ENCODE measurements around the gene LILRB4.

The LILRB4 gene

GRCh38 chr19:54661846-54662481 lies 821 bp upstream of the LILRB4 start:
- no peaks in the 10 kb centered on the region for H3K36me3 ChIP-seq (replicated peaks)
- no peak for DNase-seq
- TF ChIP-seq CTCF (IDR thresholded peaks at IDR 0.05; ENCODE audit: low read depth, low read length, missing control alignments) = no peak
- H3K27me3 ChIP-seq (replicated peaks) = no peaks in the 10 kb centered on the region
- H3K4me3 ChIP-seq (ENCODE audit: low read depth, low read length) = no peak overlapping the region
- in situ Hi-C loops (cut with HindIII; ENCODE audit: low pct_ligation_motif_present, low sequenced_read_pairs) = no loop called here
- no peak overlapping the region for H3K27ac ChIP-seq

GRCh38 chr19:54665530-54665929 lies 2.7 kb downstream of the LILRB4 start:
- H3K36me3 ChIP-seq (replicated peaks) = no peaks in the 10 kb centered on the region
- H3K27me3 ChIP-seq (replicated peaks) = no peaks in the 10 kb centered on the region
- no peak for TF ChIP-seq CTCF (IDR thresholded peaks at IDR 0.05; ENCODE audit: low read depth, low read length, missing control alignments)
- no peak overlapping the region for H3K27ac ChIP-seq
- in situ Hi-C loops (cut with HindIII; ENCODE audit: low pct_ligation_motif_present, low sequenced_read_pairs) = no loop called here
- no peak overlapping the region for H3K4me3 ChIP-seq (ENCODE audit: low read depth, low read length)
- DNase-seq = no peak

- TF ChIP-seq CTCF (IDR thresholded peaks at IDR 0.05; ENCODE audit: low read depth, low read length, missing control alignments) = no peak
- DNase-seq = no peak
- in situ Hi-C loops (cut with HindIII; ENCODE audit: low pct_ligation_motif_present, low sequenced_read_pairs) = no loop called here
- Histone ChIP-seq H3K4me3 (ENCODE audit: low read depth, low read length) (no peak overlapping the region), H3K27me3 (replicated peaks) (no peaks in the 10 kb centered on the region), H3K27ac (no peak overlapping the region), H3K36me3 (replicated peaks) (no peaks in the 10 kb centered on the region)
Measured at GRCh38 chr19:54667217-54667616, 4.4 kb downstream of the LILRB4 start.

- TF ChIP-seq CTCF (IDR thresholded peaks at IDR 0.05; ENCODE audit: low read depth, low read length, missing control alignments) = no peak
- Histone ChIP-seq H3K27ac (no peak overlapping the region), H3K4me3 (ENCODE audit: low read depth, low read length) (no peak overlapping the region), H3K27me3 (replicated peaks) (no peaks in the 10 kb centered on the region), H3K36me3 (replicated peaks) (no peaks in the 10 kb centered on the region)
- no peak for DNase-seq
- in situ Hi-C loops (cut with HindIII; ENCODE audit: low pct_ligation_motif_present, low sequenced_read_pairs) = no loop called here
Measured at GRCh38 chr19:54668353-54668752, 5.6 kb downstream of the LILRB4 start.

- Histone ChIP-seq H3K4me3 (ENCODE audit: low read depth, low read length) (no peak overlapping the region), H3K36me3 (replicated peaks) (no peaks in the 10 kb centered on the region), H3K27me3 (replicated peaks) (no peaks in the 10 kb centered on the region), H3K27ac (no peak overlapping the region)
- no peak for DNase-seq
- TF ChIP-seq CTCF (IDR thresholded peaks at IDR 0.05; ENCODE audit: low read depth, low read length, missing control alignments) = no peak
- in situ Hi-C loops (cut with HindIII; ENCODE audit: low pct_ligation_motif_present, low sequenced_read_pairs) = no loop called here
Measured at GRCh38 chr19:54670576-54671357, 8.0 kb downstream of the LILRB4 start.

Measured in brain microvascular endothelial cell (primary cell).